ENCODE results near the gene ONECUT2.

Gene ONECUT2

GRCh38 chr18:57445488-57446319 is 10.5 kb downstream of the ONECUT2 start:
- no peaks in the 10 kb centered on the region for H3K9me3 ChIP-seq (ENCODE audit: control insufficient read depth, low read length)
- H3K27me3 ChIP-seq (ENCODE audit: control insufficient read depth, insufficient read depth, low read length, poor library complexity, severe bottlenecking): peaks cover 41% of the 10 kb centered on the region
- H3K36me3 ChIP-seq (ENCODE audit: control insufficient read depth, insufficient read depth, low read length): no peaks in the 10 kb centered on the region
- no peak overlapping the region for H3K4me3 ChIP-seq (ENCODE audit: insufficient read depth, low read depth, low read length)
- H3K4me1 ChIP-seq (ENCODE audit: control insufficient read depth, insufficient read depth, low read length): peaks cover 23% of the 10 kb centered on the region
- H3K27ac ChIP-seq (ENCODE audit: insufficient read depth, low read depth, low read length, poor library complexity, severe bottlenecking): no peak overlapping the region
- WGBS, 2 experiments: 44 to 45% methylated on average over 8 of the region's 8 CpGs

GRCh38 chr18:57446322-57446721 is 11.1 kb downstream of the ONECUT2 start:
- H3K9me3 ChIP-seq (ENCODE audit: control insufficient read depth, low read length): no peaks in the 10 kb centered on the region
- no peaks in the 10 kb centered on the region for H3K36me3 ChIP-seq (ENCODE audit: control insufficient read depth, insufficient read depth, low read length)
- 6 to 10% methylated on average over 4 of the region's 4 CpGs for WGBS, 2 experiments
- no peak overlapping the region for H3K27ac ChIP-seq (ENCODE audit: insufficient read depth, low read depth, low read length, poor library complexity, severe bottlenecking)
- no peak overlapping the region for H3K4me3 ChIP-seq (ENCODE audit: insufficient read depth, low read depth, low read length)
- H3K4me1 ChIP-seq (ENCODE audit: control insufficient read depth, insufficient read depth, low read length): peaks cover 20% of the 10 kb centered on the region
- H3K27me3 ChIP-seq (ENCODE audit: control insufficient read depth, insufficient read depth, low read length, poor library complexity, severe bottlenecking): peaks cover 34% of the 10 kb centered on the region

- 2% methylated on average over 14 of the region's 14 CpGs for WGBS, 2 experiments
- no peak overlapping the region for H3K4me3 ChIP-seq (ENCODE audit: insufficient read depth, low read depth, low read length)
- no peaks in the 10 kb centered on the region for H3K9me3 ChIP-seq (ENCODE audit: control insufficient read depth, low read length)
- peaks cover 14% of the 10 kb centered on the region for H3K4me1 ChIP-seq (ENCODE audit: control insufficient read depth, insufficient read depth, low read length)
- peaks cover 26% of the 10 kb centered on the region for H3K27me3 ChIP-seq (ENCODE audit: control insufficient read depth, insufficient read depth, low read length, poor library complexity, severe bottlenecking)
- no peak overlapping the region for H3K27ac ChIP-seq (ENCODE audit: insufficient read depth, low read depth, low read length, poor library complexity, severe bottlenecking)
- no peaks in the 10 kb centered on the region for H3K36me3 ChIP-seq (ENCODE audit: control insufficient read depth, insufficient read depth, low read length)
Observed at GRCh38 chr18:57447154-57447621, 12.0 kb downstream of the ONECUT2 start.

- Histone ChIP-seq H3K27me3 (ENCODE audit: control insufficient read depth, insufficient read depth, low read length, poor library complexity, severe bottlenecking) (no peaks in the 10 kb centered on the region), H3K9me3 (ENCODE audit: control insufficient read depth, low read length) (no peaks in the 10 kb centered on the region), H3K4me3 (ENCODE audit: insufficient read depth, low read depth, low read length) (no peak overlapping the region), H3K36me3 (ENCODE audit: control insufficient read depth, insufficient read depth, low read length) (no peaks in the 10 kb centered on the region), H3K27ac (ENCODE audit: insufficient read depth, low read depth, low read length, poor library complexity, severe bottlenecking) (no peak overlapping the region), H3K4me1 (ENCODE audit: control insufficient read depth, insufficient read depth, low read length) (no peaks in the 10 kb centered on the region)
- WGBS, 2 experiments: 71 to 77% methylated on average over 5 of the region's 5 CpGs
Observed at GRCh38 chr18:57455576-57456129, 20.5 kb downstream of the ONECUT2 start.

- no peak overlapping the region for H3K4me3 ChIP-seq (ENCODE audit: insufficient read depth, low read depth, low read length)
- H3K36me3 ChIP-seq (ENCODE audit: control insufficient read depth, insufficient read depth, low read length): no peaks in the 10 kb centered on the region
- no peaks in the 10 kb centered on the region for H3K4me1 ChIP-seq (ENCODE audit: control insufficient read depth, insufficient read depth, low read length)
- no peaks in the 10 kb centered on the region for H3K9me3 ChIP-seq (ENCODE audit: control insufficient read depth, low read length)
- WGBS, 2 experiments: 87% methylated on average over 3 of the region's 3 CpGs
- H3K27me3 ChIP-seq (ENCODE audit: control insufficient read depth, insufficient read depth, low read length, poor library complexity, severe bottlenecking): no peaks in the 10 kb centered on the region
- H3K27ac ChIP-seq (ENCODE audit: insufficient read depth, low read depth, low read length, poor library complexity, severe bottlenecking): no peak overlapping the region
Observed at GRCh38 chr18:57461652-57462269, 26.6 kb downstream of the ONECUT2 start.

- H3K4me3 ChIP-seq (ENCODE audit: insufficient read depth, low read depth, low read length): no peak overlapping the region
- no peaks in the 10 kb centered on the region for H3K4me1 ChIP-seq (ENCODE audit: control insufficient read depth, insufficient read depth, low read length)
- H3K27me3 ChIP-seq (ENCODE audit: control insufficient read depth, insufficient read depth, low read length, poor library complexity, severe bottlenecking): no peaks in the 10 kb centered on the region
- 86 to 91% methylated on average over 2 of the region's 2 CpGs for whole genome bisulfite sequencing, 2 experiments
- no peaks in the 10 kb centered on the region for H3K36me3 ChIP-seq (ENCODE audit: control insufficient read depth, insufficient read depth, low read length)
- no peak overlapping the region for H3K27ac ChIP-seq (ENCODE audit: insufficient read depth, low read depth, low read length, poor library complexity, severe bottlenecking)
- H3K9me3 ChIP-seq (ENCODE audit: control insufficient read depth, low read length): no peaks in the 10 kb centered on the region
Observed at GRCh38 chr18:57466307-57466706, 31.1 kb downstream of the ONECUT2 start.

- Histone ChIP-seq H3K27me3 (ENCODE audit: control insufficient read depth, insufficient read depth, low read length, poor library complexity, severe bottlenecking) (no peaks in the 10 kb centered on the region), H3K4me3 (ENCODE audit: insufficient read depth, low read depth, low read length) (no peak overlapping the region), H3K36me3 (ENCODE audit: control insufficient read depth, insufficient read depth, low read length) (no peaks in the 10 kb centered on the region), H3K9me3 (ENCODE audit: control insufficient read depth, low read length) (no peaks in the 10 kb centered on the region), H3K27ac (ENCODE audit: insufficient read depth, low read depth, low read length, poor library complexity, severe bottlenecking) (no peak overlapping the region), H3K4me1 (ENCODE audit: control insufficient read depth, insufficient read depth, low read length) (no peaks in the 10 kb centered on the region)
- WGBS, 2 experiments: 92 to 93% methylated on average over 10 of the region's 10 CpGs
Observed at GRCh38 chr18:57466745-57467409, 31.7 kb downstream of the ONECUT2 start.

- Histone ChIP-seq H3K27ac (ENCODE audit: insufficient read depth, low read depth, low read length, poor library complexity, severe bottlenecking) (no peak overlapping the region), H3K4me1 (ENCODE audit: control insufficient read depth, insufficient read depth, low read length) (no peaks in the 10 kb centered on the region), H3K4me3 (ENCODE audit: insufficient read depth, low read depth, low read length) (no peak overlapping the region), H3K9me3 (ENCODE audit: control insufficient read depth, low read length) (no peaks in the 10 kb centered on the region), H3K27me3 (ENCODE audit: control insufficient read depth, insufficient read depth, low read length, poor library complexity, severe bottlenecking) (no peaks in the 10 kb centered on the region), H3K36me3 (ENCODE audit: control insufficient read depth, insufficient read depth, low read length) (no peaks in the 10 kb centered on the region)
- WGBS, 2 experiments: 63 to 64% methylated on average over 3 of the region's 3 CpGs
Observed at GRCh38 chr18:57469884-57470283, 34.7 kb downstream of the ONECUT2 start.

- Histone ChIP-seq H3K27ac (ENCODE audit: insufficient read depth, low read depth, low read length, poor library complexity, severe bottlenecking) (no peak overlapping the region), H3K36me3 (ENCODE audit: control insufficient read depth, insufficient read depth, low read length) (no peaks in the 10 kb centered on the region), H3K4me3 (ENCODE audit: insufficient read depth, low read depth, low read length) (no peak overlapping the region), H3K27me3 (ENCODE audit: control insufficient read depth, insufficient read depth, low read length, poor library complexity, severe bottlenecking) (no peaks in the 10 kb centered on the region), H3K4me1 (ENCODE audit: control insufficient read depth, insufficient read depth, low read length) (peaks cover 12% of the 10 kb centered on the region), H3K9me3 (ENCODE audit: control insufficient read depth, low read length) (no peaks in the 10 kb centered on the region)
- 86 to 95% methylated on average over 3 of the region's 3 CpGs for WGBS, 2 experiments
Observed at GRCh38 chr18:57475408-57475807, 40.2 kb downstream of the ONECUT2 start.

- 67 to 71% methylated on average over 4 of the region's 4 CpGs for WGBS, 2 experiments
- no peak overlapping the region for H3K4me3 ChIP-seq (ENCODE audit: insufficient read depth, low read depth, low read length)
- no peaks in the 10 kb centered on the region for H3K9me3 ChIP-seq (ENCODE audit: control insufficient read depth, low read length)
- peaks cover 12% of the 10 kb centered on the region for H3K4me1 ChIP-seq (ENCODE audit: control insufficient read depth, insufficient read depth, low read length)
- no peaks in the 10 kb centered on the region for H3K36me3 ChIP-seq (ENCODE audit: control insufficient read depth, insufficient read depth, low read length)
- H3K27me3 ChIP-seq (ENCODE audit: control insufficient read depth, insufficient read depth, low read length, poor library complexity, severe bottlenecking): no peaks in the 10 kb centered on the region
- H3K27ac ChIP-seq (ENCODE audit: insufficient read depth, low read depth, low read length, poor library complexity, severe bottlenecking): no peak overlapping the region
Observed at GRCh38 chr18:57475903-57476302, 40.7 kb downstream of the ONECUT2 start.

Data from ectodermal cell (in vitro differentiated cells).